ENCODE results near the gene LRMDA.

The LRMDA gene

DNA sequence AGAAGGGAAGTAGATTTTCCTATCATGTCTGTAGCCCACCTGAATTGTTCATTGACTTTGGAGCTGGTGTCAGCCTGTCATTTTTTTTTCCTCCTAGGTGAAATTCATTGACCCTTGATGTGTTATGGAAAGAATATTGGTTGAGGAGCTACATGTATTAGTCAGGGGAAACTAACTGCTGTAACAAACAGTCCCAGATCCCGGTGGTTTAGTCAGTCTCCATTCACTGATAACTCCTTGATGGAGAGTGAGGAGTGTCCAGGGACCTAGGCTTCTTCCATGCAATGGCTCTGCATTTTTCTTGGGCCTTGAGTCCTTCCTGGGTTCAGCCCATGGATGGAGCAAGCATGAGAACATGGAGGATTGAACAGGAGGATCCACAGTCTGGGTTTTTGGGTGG, 643.2 kb downstream of the LRMDA start:
- DNase-seq (ENCODE audit: low read depth in 2 of 2): no peak

DNA sequence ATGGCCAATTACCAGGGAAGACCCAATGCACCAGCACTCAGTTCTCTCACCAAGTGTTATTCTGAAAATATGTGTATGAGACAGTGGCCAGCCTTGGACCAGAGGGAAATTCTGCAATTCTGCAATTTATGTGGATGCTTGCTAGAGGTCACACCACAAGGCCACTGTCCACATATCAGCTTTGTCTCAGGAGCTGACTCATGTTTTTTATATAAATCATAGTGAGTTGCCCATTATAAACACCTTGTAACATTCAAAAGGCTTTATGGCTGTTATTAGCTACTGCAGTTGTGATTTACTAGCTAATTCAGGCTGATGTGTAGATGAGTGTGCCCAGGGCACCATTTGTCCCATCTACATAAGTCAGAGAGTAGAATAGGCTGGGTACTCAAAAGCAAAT, 649.0 kb downstream of the LRMDA start:
- DNase-seq (ENCODE audit: low read depth in 2 of 2): no peak

DNA sequence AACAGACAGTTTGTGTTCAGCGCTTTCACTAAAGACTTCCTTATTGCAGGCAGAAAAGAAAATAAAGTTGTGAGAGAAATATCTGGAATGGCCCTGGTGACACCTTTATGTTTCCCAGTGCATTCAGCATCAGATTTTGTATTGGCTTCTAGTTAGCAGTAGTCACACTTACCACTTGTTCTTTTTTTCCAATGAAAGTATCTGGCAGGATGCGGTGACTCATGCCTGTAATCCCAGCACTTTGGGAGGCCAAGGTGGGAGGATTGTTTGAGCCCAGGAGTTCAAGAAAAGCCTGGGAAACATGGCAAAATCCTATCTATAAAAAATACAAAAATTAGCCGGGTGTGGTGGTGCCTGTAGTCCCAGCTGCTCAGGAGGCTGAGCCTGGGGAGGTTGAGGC, 649.6 kb downstream of the LRMDA start:
- DNase-seq (ENCODE audit: low read depth in 2 of 2): no peak

DNA sequence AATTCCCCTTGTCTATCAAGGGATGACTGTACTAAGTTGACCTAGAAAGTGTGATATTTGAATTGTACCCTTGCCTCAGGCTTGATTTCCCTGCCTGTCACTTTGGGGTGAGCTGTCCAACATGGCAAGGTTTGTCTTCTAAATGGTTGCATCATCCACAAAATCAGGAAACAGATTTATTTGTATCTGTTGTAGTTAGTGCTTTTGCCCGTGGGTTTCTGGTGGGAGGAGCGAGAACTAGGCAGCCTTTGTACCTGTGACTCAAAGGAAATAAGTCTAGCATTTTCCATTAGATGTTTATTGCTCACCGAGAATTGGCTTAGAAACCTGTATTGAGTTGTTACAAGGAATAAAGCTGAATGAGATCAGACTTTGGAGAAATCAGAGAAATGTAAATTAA, 650.8 kb downstream of the LRMDA start:
- no peak for DNase-seq (ENCODE audit: low read depth in 2 of 2)

DNA sequence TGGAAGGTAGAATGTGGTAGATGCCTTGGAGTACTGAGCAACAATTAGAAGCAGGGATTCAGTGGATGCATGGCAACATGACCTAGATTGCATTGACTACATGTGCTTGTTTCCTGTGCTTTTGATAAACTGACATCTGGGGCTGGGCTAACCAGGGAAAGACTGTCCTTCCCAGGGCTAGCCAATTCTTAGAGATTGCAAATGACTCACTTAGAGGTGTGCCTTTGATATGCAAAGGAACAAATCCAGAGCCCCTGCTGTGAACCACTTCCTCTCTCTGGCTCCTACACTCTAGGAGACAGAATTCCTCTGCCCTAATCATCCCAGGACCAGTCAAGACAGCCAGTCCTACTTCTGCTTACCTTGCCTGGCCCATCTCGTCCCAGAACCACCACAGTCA, 651.5 kb downstream of the LRMDA start:
- DNase-seq (ENCODE audit: low read depth in 2 of 2): no peak

DNA sequence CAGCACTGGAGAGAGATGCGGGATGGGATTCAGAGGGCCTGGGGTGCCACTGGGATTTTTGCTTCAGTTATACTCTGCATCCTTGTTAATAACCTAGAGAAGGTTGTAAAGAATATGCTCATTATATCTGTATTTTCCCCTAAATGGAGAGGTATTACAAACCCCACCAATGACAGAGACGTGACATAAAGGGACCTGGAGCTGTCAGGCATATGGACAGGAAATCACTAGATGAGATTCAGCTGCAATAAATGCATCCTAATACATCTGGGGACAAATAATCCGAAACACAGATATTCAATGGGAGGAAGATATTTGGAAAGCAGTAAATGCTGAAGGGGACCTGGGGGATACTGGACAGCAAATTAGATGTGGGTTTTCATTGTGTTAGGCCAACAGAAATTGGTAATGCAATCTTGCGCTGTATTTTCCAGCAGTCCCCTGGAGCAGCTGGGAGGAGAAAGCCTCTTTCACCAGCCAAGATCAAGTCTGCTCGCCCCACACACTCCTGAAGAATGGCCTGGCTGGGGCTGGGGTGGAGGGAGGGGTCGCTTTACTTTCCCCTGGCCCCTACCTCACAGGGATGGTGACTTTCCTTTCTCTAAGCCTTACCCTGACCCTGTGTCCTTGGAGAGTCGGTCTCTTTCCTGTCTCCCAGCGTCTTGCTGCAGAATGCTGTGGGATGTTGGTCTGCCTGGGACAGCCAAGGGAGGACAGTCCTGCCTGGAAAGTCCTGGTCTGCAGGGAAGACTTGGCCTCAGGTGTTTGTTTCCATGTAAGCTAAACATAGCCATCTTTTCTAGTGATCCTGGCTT, 653.8 kb downstream of the LRMDA start:
- no peak for DNase-seq (ENCODE audit: low read depth in 2 of 2)

DNA sequence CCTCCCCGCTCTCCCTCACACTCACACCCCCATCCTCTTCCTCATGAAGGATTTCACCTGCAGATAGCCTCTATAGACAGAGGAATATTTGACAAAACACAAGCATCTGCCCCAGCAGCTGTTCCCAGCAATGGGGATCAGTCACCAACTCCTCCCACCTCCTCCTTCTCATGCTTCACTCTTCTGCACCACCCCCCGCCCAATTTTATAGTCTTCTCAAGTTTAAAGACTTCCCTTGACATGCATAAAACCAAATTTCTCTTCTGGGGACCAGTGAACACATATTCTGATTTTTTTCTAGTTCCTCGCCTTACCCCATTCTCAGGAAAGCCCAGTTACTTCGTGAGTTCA, 654.4 kb downstream of the LRMDA start:
- no peak for DNase-seq (ENCODE audit: low read depth in 2 of 2)

DNA sequence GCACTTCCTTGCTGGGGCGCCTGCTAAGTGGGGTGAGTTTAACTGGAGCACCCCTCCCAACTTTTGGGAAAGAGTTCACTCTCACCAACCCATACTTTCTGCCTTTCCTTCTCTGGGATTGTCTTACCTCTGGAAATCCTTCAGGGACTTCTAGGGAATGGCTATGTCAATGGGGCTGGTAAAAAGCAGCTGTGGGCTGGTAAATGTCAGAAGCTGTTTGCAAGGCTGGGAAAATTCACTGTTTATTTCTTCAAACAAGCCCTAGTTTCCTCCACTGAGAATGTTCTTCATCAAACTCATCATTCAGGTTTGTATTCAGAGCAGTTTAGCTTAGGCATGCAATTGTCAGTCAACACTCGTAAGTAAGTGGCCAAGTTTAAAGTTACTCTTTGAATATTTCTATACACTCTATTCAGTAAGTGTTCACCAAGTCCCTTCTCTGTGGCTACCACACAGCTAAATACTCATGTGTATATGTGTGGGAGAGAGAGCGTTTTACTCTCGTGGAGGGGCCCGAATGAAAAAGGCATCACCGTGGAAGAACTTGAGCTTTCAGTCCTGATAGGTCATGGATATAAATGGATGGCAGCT, 654.8 kb downstream of the LRMDA start:
- no peak for DNase-seq (ENCODE audit: low read depth in 2 of 2)

DNA sequence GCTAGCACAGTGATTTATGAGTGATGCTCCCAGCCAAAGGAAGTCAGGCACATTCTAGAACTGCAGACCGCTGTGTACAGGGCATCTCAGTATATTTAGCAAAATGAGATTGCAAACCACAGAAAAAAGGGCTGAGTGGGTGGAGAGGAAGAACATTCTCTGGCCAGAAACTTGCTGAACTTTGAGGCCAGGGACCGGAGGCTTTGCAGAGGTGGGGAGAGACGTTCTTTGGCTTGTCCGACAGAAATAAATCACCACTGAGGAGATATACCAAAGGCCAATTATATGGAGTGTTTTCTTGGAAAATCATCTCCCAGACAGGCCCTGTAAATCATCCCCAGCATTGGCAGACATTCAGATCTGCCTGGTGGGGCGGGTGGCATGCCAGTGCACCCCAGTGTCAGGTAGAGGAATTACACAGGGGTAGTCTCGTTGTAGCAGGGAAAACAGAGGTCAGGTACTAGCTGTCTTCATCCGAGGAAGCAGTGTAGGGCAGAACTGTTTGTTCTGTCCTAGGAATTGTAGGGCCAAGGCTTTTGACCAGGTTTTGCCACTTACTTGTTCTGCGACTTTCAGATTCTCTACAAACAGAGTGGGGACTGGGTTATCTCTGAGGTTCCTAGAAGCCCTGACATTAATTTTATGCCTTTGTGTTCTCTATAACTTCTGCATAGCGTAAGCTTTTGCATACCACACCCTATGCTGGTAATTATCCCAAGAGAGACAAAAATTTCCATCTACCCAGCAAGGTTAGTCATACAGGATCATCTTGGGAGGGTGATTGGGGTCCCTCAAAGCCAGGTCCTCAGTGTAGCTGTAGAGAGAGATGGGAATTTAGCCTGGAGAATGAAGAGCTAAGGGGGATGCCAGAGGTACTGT, 655.6 kb downstream of the LRMDA start:
- DNase-seq (ENCODE audit: low read depth in 2 of 2): no peak

DNA sequence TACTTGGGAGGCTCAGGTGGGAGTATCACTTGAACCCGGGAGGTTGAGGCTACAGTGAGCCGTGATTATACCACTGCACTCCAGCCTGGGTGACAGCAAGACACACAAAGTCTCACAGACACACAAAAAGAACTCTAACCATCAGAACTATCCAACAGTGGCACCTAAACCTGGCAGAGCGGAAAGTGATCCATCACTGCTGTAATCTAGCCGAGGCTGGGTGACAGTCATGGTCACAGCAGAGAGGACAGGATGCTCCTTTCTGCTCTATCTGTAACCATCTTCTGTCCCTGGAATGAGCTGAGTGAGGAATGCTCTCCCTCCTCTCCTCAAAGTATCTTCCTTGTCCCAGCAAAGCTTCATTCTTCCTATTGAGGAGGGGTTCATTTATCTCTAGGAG, 656.6 kb downstream of the LRMDA start:
- DNase-seq (ENCODE audit: low read depth in 2 of 2): no peak

DNA sequence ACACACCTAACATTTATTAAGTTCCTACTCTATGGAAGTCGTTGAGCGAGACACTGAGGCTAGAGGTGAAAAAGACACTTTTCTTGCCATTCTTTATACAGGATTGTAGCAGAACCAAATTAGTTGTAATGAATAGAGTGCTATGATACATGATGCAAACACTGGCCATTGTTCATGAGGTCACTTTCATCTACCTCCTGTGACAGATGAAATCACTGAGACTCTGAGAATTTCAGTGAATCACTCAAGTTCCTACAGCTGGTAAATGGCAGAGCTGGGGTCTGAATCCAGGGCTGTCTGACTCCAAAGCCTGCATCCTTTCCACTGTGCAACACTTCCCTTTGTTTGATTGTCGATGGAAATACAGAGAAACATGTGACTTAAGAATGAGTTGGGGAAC, 657.6 kb downstream of the LRMDA start:
- no peak for DNase-seq (ENCODE audit: low read depth in 2 of 2)

DNA sequence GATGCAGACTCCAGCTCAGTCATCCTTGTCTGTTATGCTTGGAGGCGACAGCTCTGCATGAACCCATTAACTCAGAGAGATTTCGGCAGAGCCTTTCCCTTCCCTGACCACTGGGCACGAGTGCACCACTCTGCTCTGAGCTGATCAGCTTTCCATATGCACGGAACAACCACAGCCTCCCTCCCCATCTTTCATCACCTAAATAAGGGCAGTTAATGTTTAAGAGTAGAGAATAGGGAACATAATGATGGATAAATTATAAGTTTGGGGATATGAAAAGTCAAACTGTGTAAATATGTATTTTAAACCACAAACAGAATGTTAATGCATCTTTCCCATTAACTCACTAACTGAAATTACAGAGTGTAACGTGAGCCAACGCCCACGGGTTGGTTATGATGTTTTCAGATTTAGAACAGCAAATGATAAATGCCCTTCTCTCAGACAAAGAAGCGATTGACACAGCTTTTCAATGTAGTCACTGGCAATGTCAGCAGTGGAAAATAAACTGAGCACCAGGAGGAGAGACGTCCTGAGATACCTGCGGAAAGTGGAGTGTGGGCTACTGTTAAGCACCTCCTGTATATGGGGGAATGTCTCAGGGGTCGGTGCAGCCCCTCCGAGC, 658.2 kb downstream of the LRMDA start:
- no peak for DNase-seq (ENCODE audit: low read depth in 2 of 2)

DNA sequence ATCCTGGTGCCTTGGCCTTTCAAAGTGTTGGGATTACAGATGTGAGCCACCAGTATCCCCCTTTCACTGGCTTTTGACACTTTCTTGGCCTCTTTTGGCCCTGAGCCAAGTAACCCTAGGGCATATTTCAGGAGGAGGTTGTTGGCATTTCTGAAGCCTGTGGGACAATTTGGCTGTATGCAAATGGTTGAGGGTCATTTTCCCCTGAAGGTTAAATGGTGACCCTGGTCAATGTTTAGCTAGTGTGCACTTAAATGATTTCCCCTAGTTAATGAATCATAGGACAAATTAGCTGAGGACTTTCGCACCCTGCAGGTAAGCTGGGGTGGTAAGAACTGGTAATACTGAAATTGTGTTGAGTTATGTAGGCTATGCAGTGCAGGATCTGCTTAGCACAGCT, 660.5 kb downstream of the LRMDA start:
- no peak for DNase-seq (ENCODE audit: low read depth in 2 of 2)

DNA sequence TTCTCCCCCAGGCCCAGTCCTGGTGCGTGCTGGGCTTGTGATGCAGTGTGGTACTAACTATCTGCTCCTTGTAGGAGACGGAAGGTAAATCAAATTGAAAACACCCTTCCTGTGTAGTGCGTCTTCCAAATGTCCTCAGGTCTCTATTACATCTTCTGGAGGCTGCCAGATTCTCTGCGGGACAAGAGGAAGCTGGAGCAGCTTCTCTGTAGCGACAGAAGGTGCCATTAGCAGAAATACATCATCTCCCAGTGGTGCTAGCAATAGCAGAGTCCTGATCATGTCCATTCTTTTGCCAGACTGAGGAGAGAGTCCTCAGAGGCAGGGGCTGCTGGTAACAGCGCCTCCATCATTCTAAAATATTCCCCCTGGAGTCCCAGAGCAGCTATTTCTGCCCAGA, 675.2 kb downstream of the LRMDA start:
- DNase-seq (ENCODE audit: low read depth in 2 of 2): no peak

DNA sequence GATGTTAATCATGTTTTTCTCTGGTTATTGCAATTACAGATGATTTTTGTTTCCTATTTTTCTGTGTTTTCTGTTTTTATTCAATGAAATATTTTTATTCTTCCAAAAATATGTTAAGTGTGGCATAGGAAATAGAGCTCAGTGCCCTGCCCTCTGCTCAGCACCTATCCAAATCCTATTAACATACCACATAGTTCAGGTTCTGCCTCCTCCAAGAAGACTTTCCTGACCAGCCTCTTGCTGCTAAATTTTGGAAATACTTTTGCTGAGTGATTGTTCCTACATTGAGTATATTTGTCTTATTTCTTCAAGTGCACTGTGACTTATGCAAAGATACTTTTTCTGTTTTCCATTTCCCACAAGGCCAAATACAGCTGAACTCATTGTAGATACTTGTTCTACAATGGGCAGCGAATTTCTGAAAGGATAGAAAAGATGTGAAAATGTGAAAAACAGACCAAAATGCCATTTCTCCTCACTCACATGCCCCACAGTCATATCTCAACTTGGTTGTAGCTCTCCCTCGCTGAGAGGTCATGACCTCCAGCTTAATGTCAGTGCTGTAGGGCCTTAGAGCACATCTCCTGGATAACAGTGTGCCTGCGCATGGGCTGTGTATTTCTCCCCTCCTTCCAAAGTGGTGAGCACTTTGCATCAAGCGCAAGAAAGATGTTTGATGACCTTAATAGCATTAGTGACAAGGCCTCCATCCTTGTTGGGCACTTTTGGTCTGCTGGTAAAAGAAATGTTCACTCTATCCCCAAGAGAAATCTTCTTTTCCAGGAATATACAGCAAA, 677.3 kb downstream of the LRMDA start:
- no peak for DNase-seq (ENCODE audit: low read depth in 2 of 2)

DNA sequence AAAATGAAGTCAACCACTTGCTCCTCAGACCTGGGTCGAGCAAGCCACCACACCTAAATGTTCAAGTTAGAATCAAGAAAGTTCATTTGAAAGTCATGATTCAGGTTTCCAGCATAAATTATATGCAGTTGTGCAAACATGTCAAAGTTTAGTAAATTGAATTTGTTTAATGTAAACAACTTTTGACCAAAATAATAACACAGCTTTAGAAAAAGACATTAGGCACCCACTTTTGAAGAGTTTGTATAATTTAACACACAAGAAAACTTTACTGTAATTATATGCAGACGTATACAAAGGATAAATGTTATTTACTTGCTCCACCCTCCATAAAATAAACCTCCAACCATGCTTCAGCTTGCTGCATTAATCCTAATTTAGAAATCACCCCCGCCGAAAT, 680.0 kb downstream of the LRMDA start:
- DNase-seq (ENCODE audit: low read depth in 2 of 2): no peak

DNA sequence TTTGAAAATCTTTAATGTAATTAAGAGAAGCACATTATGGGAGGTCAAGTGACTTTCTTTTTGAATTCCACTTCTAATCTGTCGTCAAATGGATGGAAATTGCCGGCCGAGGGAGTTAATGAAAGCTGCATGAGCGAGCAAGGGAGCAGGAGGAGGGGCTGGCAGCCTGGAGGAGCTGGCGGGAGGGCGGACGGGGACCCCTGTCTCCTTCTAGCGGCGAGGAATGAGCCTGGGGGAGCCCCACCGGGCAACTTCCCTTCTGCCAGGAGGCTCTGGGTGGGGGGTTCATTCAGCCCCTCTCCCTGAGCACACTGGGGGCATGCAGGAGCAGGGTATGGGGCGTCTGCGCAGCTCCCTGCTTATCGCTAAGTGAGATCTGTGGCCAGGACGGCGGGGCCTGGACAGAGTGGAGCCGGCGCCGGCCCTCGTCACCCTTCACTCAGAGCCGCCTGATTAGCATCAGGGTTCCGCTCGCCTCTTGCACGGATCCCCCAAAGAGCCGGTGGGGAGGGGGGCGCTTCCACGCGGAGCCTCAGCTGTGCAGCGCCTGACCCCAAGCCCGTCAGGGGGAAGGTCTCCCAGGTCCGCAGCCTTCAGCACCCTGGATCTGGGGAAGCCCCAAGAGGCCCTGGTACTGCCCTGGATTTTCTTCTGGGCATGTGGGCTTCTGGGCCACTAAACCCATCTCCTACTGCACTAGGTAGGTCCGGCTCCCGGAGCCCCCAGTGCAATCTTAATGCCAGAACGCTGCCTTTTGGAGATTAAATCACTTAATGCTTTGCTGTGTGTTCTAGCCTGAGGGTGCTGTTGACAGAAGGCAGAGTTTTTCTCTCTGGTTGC, 680.8 kb downstream of the LRMDA start:
- no peak for DNase-seq (ENCODE audit: low read depth in 2 of 2)

DNA sequence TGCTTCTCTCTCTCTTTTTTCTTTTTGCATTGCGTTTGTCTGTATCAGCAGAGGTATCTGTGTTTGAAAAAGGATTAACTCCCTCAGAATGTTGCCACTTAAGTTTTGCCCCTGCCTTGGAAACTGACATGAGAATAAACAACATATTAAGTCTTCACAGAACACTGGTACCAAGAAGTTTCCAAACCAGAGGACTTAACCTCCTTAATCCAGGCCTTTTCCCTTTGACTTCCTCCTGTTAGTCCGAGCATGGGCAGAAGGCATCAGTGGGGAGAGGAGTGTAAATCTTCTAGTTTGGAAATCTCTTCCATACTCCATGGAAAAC, 681.4 kb downstream of the LRMDA start:
- DNase-seq (ENCODE audit: low read depth in 2 of 2): no peak

DNA sequence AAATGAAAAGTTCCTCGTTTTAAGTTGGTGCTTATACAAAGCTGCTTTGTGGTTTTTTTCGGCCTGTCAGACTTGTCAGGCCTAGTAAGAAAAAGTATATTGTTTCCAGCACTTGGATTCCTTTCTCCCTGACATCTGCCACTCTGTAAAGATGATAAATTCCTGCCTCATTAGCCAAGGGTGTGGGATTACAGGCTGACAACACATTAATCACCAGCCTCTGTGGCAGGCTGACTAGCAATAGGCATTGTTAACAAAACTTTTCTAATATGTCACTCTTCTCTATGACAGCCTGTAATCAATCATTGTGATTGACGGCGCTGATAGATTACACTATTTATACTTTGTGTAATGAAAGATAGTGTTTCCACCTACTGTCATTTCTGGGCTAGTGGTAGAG, 682.5 kb downstream of the LRMDA start:
- DNase-seq (ENCODE audit: low read depth in 2 of 2): no peak

DNA sequence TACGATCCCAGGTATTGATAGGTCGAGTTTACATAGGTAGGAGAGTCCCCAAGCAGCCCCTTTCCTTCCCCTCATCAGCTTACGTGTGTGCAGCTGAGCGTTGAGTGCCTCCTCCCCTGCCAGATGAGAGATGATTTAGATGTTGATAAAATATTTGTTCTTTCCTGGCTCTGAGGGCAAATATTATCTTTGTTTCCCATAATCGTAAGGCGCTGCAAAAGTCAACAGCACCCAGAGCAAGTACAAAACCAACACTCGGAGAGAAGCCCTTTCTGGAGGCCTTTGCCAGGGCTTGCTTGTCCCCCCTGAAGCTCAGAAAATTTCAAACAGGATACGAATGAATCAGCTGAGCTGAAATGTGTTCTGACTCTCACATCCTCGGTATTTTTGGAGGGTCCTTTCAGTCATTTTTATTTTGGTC, 683.2 kb downstream of the LRMDA start:
- DNase-seq (ENCODE audit: low read depth in 2 of 2): no peak

DNA sequence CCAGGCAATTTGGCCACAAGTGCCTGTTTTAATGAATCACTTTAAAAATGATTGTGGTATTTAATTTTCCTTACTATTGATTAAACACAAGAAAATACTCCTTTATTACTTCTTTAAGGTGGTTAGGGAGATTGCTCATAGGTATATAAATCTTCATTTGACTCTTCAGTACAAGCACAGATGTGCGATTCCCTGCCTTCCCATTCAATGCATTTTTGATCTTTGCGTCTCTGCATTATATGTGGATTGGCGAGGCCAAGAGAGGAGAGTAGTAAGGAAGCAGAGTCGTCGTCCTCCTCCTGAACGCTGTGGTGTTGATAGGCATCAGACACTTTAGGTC, 683.7 kb downstream of the LRMDA start:
- DNase-seq (ENCODE audit: low read depth in 2 of 2): no peak

Data from stimulated activated CD8-positive, alpha-beta memory T cell treated with anti-CD3 and anti-CD28 coated beads, Interleukin-15, amount 100 ng/mL, for 48 hours (primary cell).